NOMO-1 treated with DMSO at 0.1 percent for 48 hours (cell line): Measurements from ENCODE around the gene RALY.
"Not testable (repeated sequence)": the region's sequence is repeated elsewhere in the genome, so short reads cannot be mapped to it uniquely, and the experiment has no call there.

Experiments used
- DNase-seq: peaks from one replicate; lab custom pipeline; 2025; ENCODE audit not compliant: unreplicated experiment; lab: John Stamatoyannopoulos, UW

RALY gene

DNA sequence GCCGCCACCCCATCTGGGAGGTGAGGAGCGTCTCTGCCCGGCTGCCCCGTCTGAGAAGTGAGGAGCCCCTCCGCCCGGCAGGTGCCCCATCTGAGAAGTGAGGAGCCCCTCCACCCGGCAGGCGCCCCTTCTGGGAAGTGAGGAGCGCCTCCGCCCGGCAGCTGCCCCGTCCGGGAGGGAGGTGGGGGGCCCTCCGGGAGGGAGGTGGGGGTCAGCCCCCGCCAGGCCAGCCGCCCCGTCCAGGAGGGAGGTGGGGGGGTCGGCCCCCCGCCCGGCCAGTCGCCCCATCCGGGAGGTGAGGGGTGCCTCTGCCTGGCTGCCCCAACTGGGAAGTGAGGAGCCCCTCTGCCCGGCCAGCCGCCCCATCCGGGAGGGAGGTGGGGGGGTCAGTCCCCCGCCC is 138.8 kb downstream of the RALY start:
- DNase-seq = not testable (repeated sequence)

GRCh38 chr20:34132943-34133342 is 139.2 kb downstream of the RALY start:
- DNase-seq = peak; percentile 31

DNA sequence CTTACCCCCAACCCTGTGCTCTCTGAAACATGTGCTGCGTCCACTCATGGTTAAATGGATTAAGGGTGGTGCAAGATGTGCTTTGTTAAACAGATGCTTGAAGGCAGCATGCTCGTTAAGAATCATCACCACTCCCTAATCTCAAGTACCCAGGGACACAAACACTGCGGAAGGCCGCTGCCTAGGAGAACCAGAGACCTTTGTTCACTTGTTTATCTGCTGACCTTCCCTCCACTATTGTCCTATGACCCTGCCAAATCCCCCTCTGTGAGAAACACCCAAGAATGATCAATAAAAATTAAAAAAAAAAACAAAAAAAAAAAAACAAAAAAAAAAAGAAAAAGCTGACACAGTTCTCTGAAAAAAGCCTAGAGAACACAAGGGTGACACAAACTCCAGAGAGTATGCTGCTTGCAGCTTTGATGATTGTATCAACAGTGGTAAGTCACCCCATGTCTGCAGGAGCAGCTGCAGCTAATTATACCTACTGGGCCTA is 139.7 kb downstream of the RALY start:
- not testable (repeated sequence) for DNase-seq
